ENCODE measurements around the gene TRAF3.

Gene TRAF3

GRCh38 chr14:102910442-102910841, 133.2 kb downstream of the TRAF3 start:
- DNase-seq, result no peak

- DNase-seq, result no peak
Measured at GRCh38 chr14:102911541-102911951, 134.3 kb downstream of the TRAF3 start.

GRCh38 chr14:102911991-102912761, 134.9 kb downstream of the TRAF3 start:
- no peak for DNase-seq

- no peak for DNase-seq
Measured at GRCh38 chr14:102913341-102914211, 136.3 kb downstream of the TRAF3 start.

GRCh38 chr14:102914474-102915291, 137.4 kb downstream of the TRAF3 start:
- DNase-seq, result no peak

GRCh38 chr14:102915292-102916110, 138.3 kb downstream of the TRAF3 start:
- DNase-seq, result no peak

- DNase-seq, result no peak
Measured at GRCh38 chr14:102916347-102917055, 139.3 kb downstream of the TRAF3 start.

GRCh38 chr14:102917056-102917385, 139.8 kb downstream of the TRAF3 start:
- no peak for DNase-seq

- peak; percentile 56 for DNase-seq
Measured at GRCh38 chr14:102917469-102918211, 140.4 kb downstream of the TRAF3 start.

GRCh38 chr14:102918438-102918837, 141.2 kb downstream of the TRAF3 start:
- no peak for DNase-seq

- no peak for DNase-seq
Measured at GRCh38 chr14:102920273-102920997, 143.2 kb downstream of the TRAF3 start.

GRCh38 chr14:102920998-102921304, 143.7 kb downstream of the TRAF3 start:
- no peak for DNase-seq

GRCh38 chr14:102922490-102923200, 145.4 kb downstream of the TRAF3 start, which contains the start of gene AMN:
TSS of gene AMN (plus strand) at chr14:102922663. CDS start at chr14:102922689, 26 bp downstream.
- DNase-seq, result no peak

GRCh38 chr14:102923201-102923924, 146.1 kb downstream of the TRAF3 start:
- no peak for DNase-seq

GRCh38 chr14:102923925-102924486, 146.8 kb downstream of the TRAF3 start:
- DNase-seq, result no peak

- DNase-seq, result no peak
Measured at GRCh38 chr14:102924632-102925588, 147.7 kb downstream of the TRAF3 start.

GRCh38 chr14:102925646-102926045, 148.4 kb downstream of the TRAF3 start:
- no peak for DNase-seq
